Sigmoid colon (tissue), 4 donors: Measurements from ENCODE around the gene SRD5A3.

ENCODE experiments used
- EP300 ChIP-seq, 4 donors: sonication (generic); formaldehyde crosslinking; IDR thresholded peaks; one replicate each; pipeline ENCODE4 v1.6.1; 2017; ENCODE audit warnings: antibody characterized with exemption in 4 of 4
- POLR2A ChIP-seq, 2 donors: fragments of 450-650 bp; IDR thresholded peaks; one replicate each; pipeline ENCODE4 v1.6.1; 2016; ENCODE audit warnings: antibody characterized with exemption in 2 of 2, mild to moderate bottlenecking in 2 of 2, moderate library complexity in 2 of 2
- POLR2AphosphoS5 ChIP-seq, 4 donors: sonication (generic); formaldehyde crosslinking; IDR thresholded peaks; one replicate each; pipeline ENCODE4 v1.6.1; 2017; ENCODE audit warnings: antibody characterized with exemption in 4 of 4
- TF ChIP-seq, protein P1 (sequence below), 4 experiments: fragments of 450-650 bp in 3 of 4; fragments of 200-600 bp in 1 of 4; IDR thresholded peaks; one replicate each; pipeline ENCODE4 v1.5.1; 2016 to 2019; ENCODE audit warnings: antibody characterized with exemption in 4 of 4, mild to moderate bottlenecking in 3 of 4, moderate library complexity in 2 of 4

GRCh38 chr4:55411621-55412020 lies 65.6 kb downstream of the SRD5A3 start:
- TF ChIP-seq, protein P1, sequence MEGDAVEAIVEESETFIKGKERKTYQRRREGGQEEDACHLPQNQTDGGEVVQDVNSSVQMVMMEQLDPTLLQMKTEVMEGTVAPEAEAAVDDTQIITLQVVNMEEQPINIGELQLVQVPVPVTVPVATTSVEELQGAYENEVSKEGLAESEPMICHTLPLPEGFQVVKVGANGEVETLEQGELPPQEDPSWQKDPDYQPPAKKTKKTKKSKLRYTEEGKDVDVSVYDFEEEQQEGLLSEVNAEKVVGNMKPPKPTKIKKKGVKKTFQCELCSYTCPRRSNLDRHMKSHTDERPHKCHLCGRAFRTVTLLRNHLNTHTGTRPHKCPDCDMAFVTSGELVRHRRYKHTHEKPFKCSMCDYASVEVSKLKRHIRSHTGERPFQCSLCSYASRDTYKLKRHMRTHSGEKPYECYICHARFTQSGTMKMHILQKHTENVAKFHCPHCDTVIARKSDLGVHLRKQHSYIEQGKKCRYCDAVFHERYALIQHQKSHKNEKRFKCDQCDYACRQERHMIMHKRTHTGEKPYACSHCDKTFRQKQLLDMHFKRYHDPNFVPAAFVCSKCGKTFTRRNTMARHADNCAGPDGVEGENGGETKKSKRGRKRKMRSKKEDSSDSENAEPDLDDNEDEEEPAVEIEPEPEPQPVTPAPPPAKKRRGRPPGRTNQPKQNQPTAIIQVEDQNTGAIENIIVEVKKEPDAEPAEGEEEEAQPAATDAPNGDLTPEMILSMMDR (IDR thresholded peaks at IDR 0.05) = no peak
- TF ChIP-seq POLR2A (IDR thresholded peaks at IDR 0.05) (no peak), POLR2AphosphoS5 (IDR thresholded peaks at IDR 0.05) (no peak), EP300 (IDR thresholded peaks at IDR 0.05) (no peak)
